Lower lobe of right lung (tissue), 2 donors: ENCODE results near the gene SAMSN1. TPM values are rescaled to one million over a fixed set of nuclear protein-coding genes. Genes with fewer than 3 reads are reported as not detected.
"Not testable (repeated sequence)": the region's sequence is repeated elsewhere in the genome, so short reads cannot be mapped to it uniquely, and the experiment has no call there.

Experiments
- ATAC-seq, 2 donors: fragments of 200-7000 bp; cut with Tn5 transposase; one replicate each; pipeline ENCODE4 v1.9.1; 2020 to 2022; ENCODE audit warnings: mild to moderate bottlenecking in 2 of 2, moderate library complexity in 2 of 2
- DNase-seq: peaks from one replicate; pipeline ENCODE4 v3.0.0-alpha.2; 2020
- H3K27ac ChIP-seq: fragments of 200-600 bp; one replicate; pipeline ENCODE4 v1.8.0; 2022
- H3K27me3 ChIP-seq: fragments of 200-600 bp; one replicate; pipeline ENCODE4 v1.8.0; 2022; ENCODE audit warnings: low read depth
- H3K36me3 ChIP-seq: fragments of 200-600 bp; one replicate; pipeline ENCODE4 v1.8.0; 2022; ENCODE audit warnings: mild to moderate bottlenecking
- H3K4me1 ChIP-seq: fragments of 200-600 bp; one replicate; pipeline ENCODE4 v1.8.0; 2022
- H3K4me3 ChIP-seq: fragments of 200-600 bp; one replicate; pipeline ENCODE4 v1.8.0; 2022; ENCODE audit warnings: mild to moderate bottlenecking
- H3K9me3 ChIP-seq: fragments of 200-600 bp; one replicate; pipeline ENCODE4 v1.8.0; 2022
- intact Hi-C: fragments of 100-400 bp; cut with DNase I; formaldehyde crosslinking; loops from one replicate; pipeline ENCODE4 v1.11.0; 2022
- total RNA-seq: library from RNA; stranded (reverse); fragmentation: NEBNext Ultra II Directional; extraction: Animal tissue kit (Norgen Biotek cat#: 25700); gene quantifications from one replicate; pipeline ENCODE4 v1.2.1, GENCODE V29; 2021
- TF ChIP-seq, protein P1 (sequence below): fragments of 200-600 bp; IDR thresholded peaks from one replicate; pipeline ENCODE4 v1.8.0; 2022; ENCODE audit warnings: antibody characterized with exemption, mild to moderate bottlenecking
- donor health status: DM: no; HTN: yes; CAD: no; lungs with severe emphysema.

The SAMSN1 gene
- total RNA-seq, 1 donor from 2014 or later, result 21.5 TPM

DNA sequence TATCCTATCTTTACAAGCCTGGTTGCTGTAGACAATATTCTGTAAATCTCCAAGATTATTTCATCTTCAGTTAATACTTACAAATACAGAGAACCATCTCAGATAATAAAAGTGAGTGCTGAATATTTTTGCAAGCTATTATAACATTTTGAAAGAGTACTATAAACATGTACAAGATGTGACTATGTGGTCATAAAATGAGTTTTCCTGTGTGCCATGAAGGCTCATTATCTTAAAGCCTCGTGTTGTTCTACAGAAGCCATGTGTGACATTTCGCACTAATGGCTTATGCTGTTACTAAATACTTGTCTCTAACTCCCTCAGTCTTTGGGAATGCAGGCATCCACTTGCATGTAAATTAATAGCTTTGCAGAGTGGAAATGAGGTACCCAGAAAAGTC, 48.3 kb downstream of the SAMSN1 start:
- Histone ChIP-seq H3K27me3 (peaks cover 4% of the 10 kb centered on the region), H3K4me3 (no peak overlapping the region), H3K4me1 (peaks cover 4% of the 10 kb centered on the region), H3K36me3 (peaks cover 21% of the 10 kb centered on the region), H3K27ac (no peak overlapping the region), H3K9me3 (no peaks in the 10 kb centered on the region)
- intact Hi-C loops, result no loop called here
- no peak for ATAC-seq
- no peak for DNase-seq
- TF ChIP-seq, protein P1, sequence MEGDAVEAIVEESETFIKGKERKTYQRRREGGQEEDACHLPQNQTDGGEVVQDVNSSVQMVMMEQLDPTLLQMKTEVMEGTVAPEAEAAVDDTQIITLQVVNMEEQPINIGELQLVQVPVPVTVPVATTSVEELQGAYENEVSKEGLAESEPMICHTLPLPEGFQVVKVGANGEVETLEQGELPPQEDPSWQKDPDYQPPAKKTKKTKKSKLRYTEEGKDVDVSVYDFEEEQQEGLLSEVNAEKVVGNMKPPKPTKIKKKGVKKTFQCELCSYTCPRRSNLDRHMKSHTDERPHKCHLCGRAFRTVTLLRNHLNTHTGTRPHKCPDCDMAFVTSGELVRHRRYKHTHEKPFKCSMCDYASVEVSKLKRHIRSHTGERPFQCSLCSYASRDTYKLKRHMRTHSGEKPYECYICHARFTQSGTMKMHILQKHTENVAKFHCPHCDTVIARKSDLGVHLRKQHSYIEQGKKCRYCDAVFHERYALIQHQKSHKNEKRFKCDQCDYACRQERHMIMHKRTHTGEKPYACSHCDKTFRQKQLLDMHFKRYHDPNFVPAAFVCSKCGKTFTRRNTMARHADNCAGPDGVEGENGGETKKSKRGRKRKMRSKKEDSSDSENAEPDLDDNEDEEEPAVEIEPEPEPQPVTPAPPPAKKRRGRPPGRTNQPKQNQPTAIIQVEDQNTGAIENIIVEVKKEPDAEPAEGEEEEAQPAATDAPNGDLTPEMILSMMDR, result no peak

DNA sequence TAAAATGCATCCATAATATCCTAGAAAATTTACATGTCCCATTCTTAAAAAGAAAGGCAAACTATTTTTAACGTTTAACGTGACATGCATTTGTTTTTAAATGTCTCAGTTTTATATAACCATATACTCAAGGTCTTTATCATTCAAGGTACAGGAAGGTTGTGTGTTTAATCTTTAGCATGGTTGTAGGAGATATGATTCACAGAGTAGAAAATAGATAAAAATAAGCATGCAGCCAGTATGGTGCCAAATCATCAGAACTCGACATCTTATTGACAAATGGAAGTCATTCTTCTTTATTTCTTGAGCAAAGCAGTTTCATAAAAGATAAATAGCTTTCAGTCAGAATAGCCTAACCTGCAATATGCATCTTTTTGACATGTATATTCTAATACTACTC, 51.0 kb downstream of the SAMSN1 start:
- Histone ChIP-seq H3K9me3 (no peaks in the 10 kb centered on the region), H3K27ac (no peak overlapping the region), H3K36me3 (peaks cover 21% of the 10 kb centered on the region), H3K4me1 (peaks cover 4% of the 10 kb centered on the region), H3K27me3 (peaks cover 4% of the 10 kb centered on the region), H3K4me3 (no peak overlapping the region)
- ATAC-seq, result no peak
- TF ChIP-seq, protein P1, result no peak
- DNase-seq, result no peak
- intact Hi-C loops, result no loop called here

DNA sequence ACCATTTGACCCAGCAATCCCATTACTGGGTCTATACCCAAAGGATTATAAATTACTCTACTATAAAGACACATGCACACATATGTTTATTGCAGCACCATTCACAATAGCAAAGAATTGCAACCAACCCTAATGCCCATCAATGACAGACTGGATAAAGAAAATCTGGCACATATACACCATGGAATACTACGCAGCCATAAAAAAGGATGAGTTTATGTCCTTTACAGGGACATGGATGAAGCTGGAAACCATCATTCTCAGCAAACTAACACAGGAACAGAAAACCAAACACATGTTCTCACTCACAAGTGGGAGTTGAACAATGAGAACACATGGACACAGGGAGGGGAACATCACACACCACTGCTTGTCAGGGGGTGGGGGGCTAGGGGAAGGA, 51.9 kb downstream of the SAMSN1 start:
- H3K27ac ChIP-seq, H3K4me3 ChIP-seq, intact Hi-C loops, H3K9me3 ChIP-seq, H3K27me3 ChIP-seq, ATAC-seq, DNase-seq, H3K4me1 ChIP-seq: not testable (repeated sequence)
- H3K36me3 ChIP-seq, result peaks cover 21% of the 10 kb centered on the region

DNA sequence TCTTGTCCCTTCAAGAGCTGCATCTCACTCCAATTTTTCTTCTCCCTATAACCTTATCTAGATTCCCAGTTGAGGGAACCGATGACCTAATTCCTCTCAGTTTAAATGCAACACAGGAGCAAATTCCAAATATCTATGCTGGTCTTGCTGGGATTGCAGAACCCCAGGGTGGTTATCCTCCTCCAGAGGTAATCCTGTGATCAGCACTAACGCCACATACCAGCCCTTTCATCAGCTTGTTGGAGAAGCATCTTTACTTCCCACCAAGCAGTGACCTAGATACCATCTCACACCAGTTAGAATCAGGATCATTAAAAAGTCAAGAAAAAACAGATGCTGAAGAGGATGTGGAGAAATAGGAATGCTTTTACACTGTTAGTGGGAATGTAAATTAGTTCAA, 52.4 kb downstream of the SAMSN1 start:
- Histone ChIP-seq H3K36me3 (peaks cover 21% of the 10 kb centered on the region), H3K27me3 (peaks cover 4% of the 10 kb centered on the region), H3K4me1 (no peaks in the 10 kb centered on the region), H3K9me3 (no peaks in the 10 kb centered on the region), H3K27ac (no peak overlapping the region), H3K4me3 (no peak overlapping the region)
- intact Hi-C loops, result no loop called here
- TF ChIP-seq, protein P1, result no peak
- DNase-seq, result no peak
- no peak for ATAC-seq

DNA sequence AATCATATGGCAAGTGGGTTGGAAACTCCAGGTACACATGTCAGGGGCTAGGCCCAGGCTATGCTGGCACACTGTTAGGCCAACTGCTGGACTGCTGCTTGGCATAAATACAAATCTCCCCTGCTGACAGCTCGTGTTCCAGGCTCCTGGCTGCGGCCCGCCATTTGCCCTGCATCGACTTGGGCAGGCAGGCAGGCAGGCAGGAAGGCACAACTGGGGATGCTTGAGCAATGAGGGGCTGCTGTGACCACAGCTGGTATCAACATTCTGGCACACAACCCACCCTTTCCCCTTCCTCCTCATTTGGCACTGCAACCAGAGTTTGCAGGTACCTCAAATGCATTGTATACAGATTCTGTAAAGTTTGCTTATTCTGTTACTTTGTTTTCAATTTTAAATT, 53.2 kb downstream of the SAMSN1 start:
- ATAC-seq (no peak), DNase-seq (no peak)
- TF ChIP-seq, protein P1, result no peak
- Histone ChIP-seq H3K9me3 (no peaks in the 10 kb centered on the region), H3K4me3 (no peak overlapping the region), H3K4me1 (no peaks in the 10 kb centered on the region), H3K36me3 (peaks cover 17% of the 10 kb centered on the region), H3K27me3 (peaks cover 4% of the 10 kb centered on the region), H3K27ac (no peak overlapping the region)
- intact Hi-C loops, result no loop called here

DNA sequence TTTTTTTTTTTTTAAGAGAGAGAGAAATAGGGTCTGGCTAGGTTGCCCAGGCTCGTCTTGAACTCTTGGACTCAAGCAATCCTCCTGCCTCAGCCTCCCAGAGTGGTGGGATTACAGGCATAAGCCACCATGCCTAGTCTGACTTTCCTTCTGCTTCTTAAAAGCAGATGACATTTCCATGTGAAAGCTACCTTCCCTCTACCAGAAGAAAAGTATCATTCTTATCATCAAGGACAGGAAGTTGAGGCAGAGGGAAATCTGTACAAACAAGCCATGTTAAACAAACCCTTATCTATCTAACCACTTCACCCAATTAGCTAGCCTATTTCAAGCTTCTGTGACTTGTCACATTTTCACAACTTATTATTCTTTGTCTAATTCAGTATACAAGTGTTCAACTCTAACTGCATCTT, 54.8 kb downstream of the SAMSN1 start:
- H3K27ac ChIP-seq, result no peak overlapping the region
- ATAC-seq (no peak), DNase-seq (no peak)
- peaks cover 9% of the 10 kb centered on the region for H3K36me3 ChIP-seq
- H3K9me3 ChIP-seq, result no peaks in the 10 kb centered on the region
- TF ChIP-seq, protein P1, result no peak
- H3K4me3 ChIP-seq, result no peak overlapping the region
- no peaks in the 10 kb centered on the region for H3K4me1 ChIP-seq
- intact Hi-C loops, result no loop called here
- H3K27me3 ChIP-seq, result peaks cover 4% of the 10 kb centered on the region
